Peyer's patch (tissue), 4 donors: ENCODE measurements around the gene RAB41. TPM values are rescaled to one million over a fixed set of nuclear protein-coding genes. Genes with fewer than 3 reads are reported as not detected.
"Not testable (repeated sequence)": the region's sequence is repeated elsewhere in the genome, so short reads cannot be mapped to it uniquely, and the experiment has no call there.

Experiments used
- DNase-seq, 3 donors: peaks; one replicate each; pipeline ENCODE4 v3.0.0-alpha.2; 2017 to 2019
- H3K27ac ChIP-seq, 4 donors: fragments of 200-600 bp; sonication (generic); one replicate each; pipeline ENCODE4 v1.5.1; 2016 to 2019
- H3K27me3 ChIP-seq, 2 donors: fragments of 200-600 bp; sonication (generic); one replicate each; pipeline ENCODE4 v1.5.1; 2019
- H3K36me3 ChIP-seq, 3 donors: fragments of 200-600 bp; sonication (generic); one replicate each; pipeline ENCODE4 v1.5.1; 2016 to 2019
- H3K4me1 ChIP-seq, 4 donors: fragments of 200-600 bp; sonication (generic); one replicate each; pipeline ENCODE4 v1.5.1; 2016 to 2019
- H3K4me3 ChIP-seq, 4 donors: fragments of 200-600 bp; sonication (generic); 1 replicate in 3 of 4; 2 replicates in 1 of 4; pipeline ENCODE4 v1.5.1; 2016 to 2019; ENCODE audit warnings: mild to moderate bottlenecking in 1 of 4
- H3K9me3 ChIP-seq, 4 donors: fragments of 200-600 bp; sonication (generic); one replicate each; pipeline ENCODE4 v1.5.1; 2016 to 2019; ENCODE audit warnings: mild to moderate bottlenecking in 1 of 4
- POLR2A ChIP-seq, 2 donors: fragments of 450-650 bp; IDR thresholded peaks; one replicate each; pipeline ENCODE4 v1.5.1; 2017; ENCODE audit warnings: antibody characterized with exemption in 2 of 2, mild to moderate bottlenecking in 2 of 2, moderate library complexity in 2 of 2
- total RNA-seq, 4 donors: library from RNA; depleted of rRNA; stranded (reverse); fragments of >200 nt; gene quantifications; one replicate each; pipeline ENCODE4 v1.1.0, GENCODE V29; 2016
- TF ChIP-seq, protein P1 (sequence below), 6 experiments: fragments of 450-650 bp in 4 of 6; fragments of 200-600 bp in 2 of 6; sonication (generic) in 1 of 6; IDR thresholded peaks; one replicate each; pipeline ENCODE4 v1.5.1; 2017 to 2019; ENCODE audit warnings: antibody characterized with exemption in 6 of 6, mild to moderate bottlenecking in 3 of 6, moderate library complexity in 1 of 6

Gene RAB41
- total RNA-seq, 4 donors from 2014 or later = not detected

DNA sequence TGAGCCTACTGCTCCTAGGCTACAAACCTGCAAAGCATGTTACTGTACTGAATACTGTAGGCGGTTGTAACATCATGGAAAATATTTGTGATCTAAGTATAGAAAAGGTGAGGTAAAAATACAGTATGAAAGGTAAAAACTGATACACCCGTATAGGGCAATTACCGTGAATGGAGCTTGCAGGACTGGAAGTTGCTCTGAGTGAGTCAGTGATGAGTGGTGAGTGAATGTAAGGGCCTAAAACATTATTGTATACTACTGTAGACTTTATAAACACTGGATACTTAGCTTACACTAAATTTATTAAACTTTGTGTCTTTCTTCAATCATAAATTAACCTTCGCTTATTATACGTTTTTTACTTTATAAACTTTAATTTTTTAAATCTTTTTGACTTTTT is 11.6 kb downstream of the RAB41 start:
- no peak overlapping the region for H3K4me3 ChIP-seq
- peaks cover 0 to 4% (median 0%) of the 10 kb centered on the region in 4 donors for H3K4me1 ChIP-seq
- no peaks in the 10 kb centered on the region for H3K9me3 ChIP-seq
- H3K27me3 ChIP-seq = no peaks in the 10 kb centered on the region
- TF ChIP-seq POLR2A (IDR thresholded peaks at IDR 0.05) = no peak
- TF ChIP-seq, protein P1, sequence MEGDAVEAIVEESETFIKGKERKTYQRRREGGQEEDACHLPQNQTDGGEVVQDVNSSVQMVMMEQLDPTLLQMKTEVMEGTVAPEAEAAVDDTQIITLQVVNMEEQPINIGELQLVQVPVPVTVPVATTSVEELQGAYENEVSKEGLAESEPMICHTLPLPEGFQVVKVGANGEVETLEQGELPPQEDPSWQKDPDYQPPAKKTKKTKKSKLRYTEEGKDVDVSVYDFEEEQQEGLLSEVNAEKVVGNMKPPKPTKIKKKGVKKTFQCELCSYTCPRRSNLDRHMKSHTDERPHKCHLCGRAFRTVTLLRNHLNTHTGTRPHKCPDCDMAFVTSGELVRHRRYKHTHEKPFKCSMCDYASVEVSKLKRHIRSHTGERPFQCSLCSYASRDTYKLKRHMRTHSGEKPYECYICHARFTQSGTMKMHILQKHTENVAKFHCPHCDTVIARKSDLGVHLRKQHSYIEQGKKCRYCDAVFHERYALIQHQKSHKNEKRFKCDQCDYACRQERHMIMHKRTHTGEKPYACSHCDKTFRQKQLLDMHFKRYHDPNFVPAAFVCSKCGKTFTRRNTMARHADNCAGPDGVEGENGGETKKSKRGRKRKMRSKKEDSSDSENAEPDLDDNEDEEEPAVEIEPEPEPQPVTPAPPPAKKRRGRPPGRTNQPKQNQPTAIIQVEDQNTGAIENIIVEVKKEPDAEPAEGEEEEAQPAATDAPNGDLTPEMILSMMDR (IDR thresholded peaks at IDR 0.05) = no peak
- H3K27ac ChIP-seq = no peak overlapping the region
- no peaks in the 10 kb centered on the region for H3K36me3 ChIP-seq
- no peak for DNase-seq

- H3K4me1 ChIP-seq = no peaks in the 10 kb centered on the region
- H3K9me3 ChIP-seq = no peaks in the 10 kb centered on the region
- no peak for DNase-seq
- TF ChIP-seq POLR2A (IDR thresholded peaks at IDR 0.05) = no peak
- TF ChIP-seq, protein P1 (IDR thresholded peaks at IDR 0.05) = no peak
- no peaks in the 10 kb centered on the region for H3K36me3 ChIP-seq
- no peak overlapping the region for H3K27ac ChIP-seq
- H3K4me3 ChIP-seq = no peak overlapping the region
- no peaks in the 10 kb centered on the region for H3K27me3 ChIP-seq
Observed at GRCh38 chrX:70301716-70302115, 19.7 kb downstream of the RAB41 start.

DNA sequence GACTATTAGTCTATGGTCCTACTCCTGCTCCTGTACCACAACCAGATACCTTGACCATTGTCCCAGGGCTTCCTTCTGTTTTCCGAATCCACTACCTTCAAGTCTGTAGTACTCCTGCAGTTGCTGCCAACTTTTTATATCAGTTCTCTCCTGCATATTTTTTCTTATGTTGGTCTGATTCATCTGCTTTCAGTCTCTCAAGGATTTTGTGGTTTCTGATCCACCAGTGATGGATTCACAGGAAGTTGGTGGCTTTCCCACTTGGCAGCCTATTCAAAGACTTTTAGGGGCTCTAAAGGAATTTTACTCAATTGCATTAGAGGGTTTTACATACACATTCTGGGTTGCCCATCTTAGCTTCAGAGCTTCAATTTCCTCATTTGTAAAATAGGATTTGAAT is 31.5 kb downstream of the RAB41 start:
- no peaks in the 10 kb centered on the region for H3K36me3 ChIP-seq
- no peak overlapping the region for H3K27ac ChIP-seq
- no peaks in the 10 kb centered on the region for H3K9me3 ChIP-seq
- H3K27me3 ChIP-seq = no peaks in the 10 kb centered on the region
- H3K4me3 ChIP-seq = no peak overlapping the region
- TF ChIP-seq, protein P1 (IDR thresholded peaks at IDR 0.05) = no peak
- TF ChIP-seq POLR2A (IDR thresholded peaks at IDR 0.05) = no peak
- no peak for DNase-seq
- H3K4me1 ChIP-seq = no peaks in the 10 kb centered on the region

DNA sequence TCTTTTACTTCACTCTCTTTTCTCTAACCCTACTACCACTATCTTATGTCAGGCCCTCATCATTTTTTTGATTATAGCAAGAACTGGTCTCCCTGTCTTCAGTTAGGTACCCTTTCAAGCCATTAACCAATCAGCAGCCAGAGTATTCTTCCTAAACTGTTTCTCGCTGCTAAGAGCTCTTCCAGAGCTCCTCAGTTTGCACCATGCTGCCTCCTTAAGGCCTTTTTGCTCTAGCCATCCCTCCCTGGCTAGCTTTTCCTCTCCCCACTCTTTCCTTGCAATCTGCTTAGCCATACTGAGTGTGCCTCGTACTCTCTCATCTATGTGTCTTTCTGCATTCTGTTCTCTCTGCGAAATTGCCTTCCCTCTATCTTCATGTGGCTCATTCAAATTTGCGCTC is 40.8 kb downstream of the RAB41 start:
- Histone ChIP-seq H3K27ac (no peak overlapping the region), H3K4me3 (no peak overlapping the region), H3K27me3 (no peaks in the 10 kb centered on the region), H3K4me1 (no peaks in the 10 kb centered on the region), H3K9me3 (no peaks in the 10 kb centered on the region), H3K36me3 (no peaks in the 10 kb centered on the region)
- TF ChIP-seq, protein P1 (IDR thresholded peaks at IDR 0.05) = no peak
- DNase-seq = no peak

GRCh38 chrX:70323628-70324027 is 41.7 kb downstream of the RAB41 start:
- DNase-seq, H3K36me3 ChIP-seq, H3K27ac ChIP-seq, H3K4me3 ChIP-seq, H3K9me3 ChIP-seq, H3K4me1 ChIP-seq, H3K27me3 ChIP-seq: not testable (repeated sequence)

DNA sequence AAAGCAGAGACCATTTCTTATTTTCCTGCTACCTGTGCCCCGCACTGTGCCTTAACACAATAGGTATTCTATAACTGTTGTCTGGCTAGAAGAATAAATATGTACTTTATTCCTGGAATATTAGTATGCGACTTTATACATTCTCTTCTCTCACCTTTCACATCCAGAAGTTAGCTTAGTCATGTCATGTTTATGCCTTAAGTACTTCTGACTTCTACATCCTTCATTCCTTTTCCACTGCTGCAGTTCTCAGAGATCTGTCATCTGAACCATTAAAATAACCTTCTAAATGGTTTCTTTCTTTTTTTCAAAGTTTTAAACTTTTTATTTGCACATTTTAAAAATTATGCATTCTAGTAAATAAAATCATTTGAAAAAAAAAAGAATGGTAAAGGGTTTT is 42.4 kb downstream of the RAB41 start:
- H3K4me1 ChIP-seq = no peaks in the 10 kb centered on the region
- H3K27ac ChIP-seq = no peak overlapping the region
- no peaks in the 10 kb centered on the region for H3K27me3 ChIP-seq
- TF ChIP-seq, protein P1 (IDR thresholded peaks at IDR 0.05) = no peak
- TF ChIP-seq POLR2A (IDR thresholded peaks at IDR 0.05) = no peak
- H3K36me3 ChIP-seq = no peaks in the 10 kb centered on the region
- no peaks in the 10 kb centered on the region for H3K9me3 ChIP-seq
- no peak for DNase-seq
- no peak overlapping the region for H3K4me3 ChIP-seq
